SU-DHL-6 (cell line): Measurements from ENCODE around the gene GAPDH.

Source experiments
- H2AFZ ChIP-seq: fragments of 200-600 bp; sonication (generic); 2 replicates; pipeline ENCODE4 v1.6.1; 2014; ENCODE audit warnings: low read depth, mild to moderate bottlenecking, moderate library complexity, mixed read lengths, antibody characterized with exemption, low read length; ENCODE audit not compliant: severe bottlenecking
- H3F3A ChIP-seq: fragments of 200-600 bp; shearing (Covaris generic); 2 replicates; pipeline ENCODE4 v1.6.0; 2016; ENCODE audit warnings: antibody characterized with exemption, mild to moderate bottlenecking; ENCODE audit not compliant: insufficient read depth
- H3K27ac ChIP-seq: fragments of 200-600 bp; sonication (generic); 2 replicates; pipeline ENCODE4 v1.5.1; 2016; ENCODE audit warnings: low read depth, mild to moderate bottlenecking, low read length, moderate library complexity, mixed read lengths
- H3K27me3 ChIP-seq: fragments of 200-600 bp; sonication (generic), shearing (Covaris generic); 2 replicates; pipeline ENCODE4 v1.6.0; 2014; ENCODE audit warnings: mild to moderate bottlenecking, low read length
- H3K36me3 ChIP-seq: fragments of 200-600 bp; sonication (generic); 2 replicates; pipeline ENCODE4 v1.6.1; 2014; ENCODE audit warnings: mild to moderate bottlenecking, low read length, mixed read lengths
- H3K4me2 ChIP-seq: fragments of 300-600, 200-600 bp; shearing (Covaris generic), sonication (generic); 2 replicates; pipeline ENCODE4 v1.6.0; 2014; ENCODE audit warnings: low read length, low read depth, mild to moderate bottlenecking; ENCODE audit not compliant: poor library complexity, severe bottlenecking
- H3K4me3 ChIP-seq: fragments of 200-600 bp; sonication (generic); 2 replicates; pipeline ENCODE4 v1.5.1; 2014; ENCODE audit warnings: antibody characterized with exemption, low read length, mild to moderate bottlenecking, mixed read lengths; ENCODE audit not compliant: insufficient read depth, poor library complexity, severe bottlenecking
- H3K79me2 ChIP-seq: fragments of 200-600 bp; sonication (generic); 2 replicates; pipeline ENCODE4 v1.6.1; 2014; ENCODE audit warnings: mild to moderate bottlenecking, low read length, moderate library complexity; ENCODE audit not compliant: insufficient read depth
- H3K9ac ChIP-seq: fragments of 200-600 bp; sonication (generic); 2 replicates; pipeline ENCODE4 v1.7.0; 2014; ENCODE audit warnings: mild to moderate bottlenecking, low read length
- H3K9me2 ChIP-seq: fragments of 200-600 bp; sonication (generic); replicated peaks from 2 replicates; pipeline ENCODE4 v1.6.1; 2014; ENCODE audit warnings: low read length; ENCODE audit not compliant: insufficient read depth
- H3K9me3 ChIP-seq: fragments of 200-600 bp; sonication (generic); 2 replicates; pipeline ENCODE4 v1.6.1; 2014; ENCODE audit warnings: low read length, mixed read lengths; ENCODE audit not compliant: insufficient read depth
- H4K20me1 ChIP-seq: fragments of 200-600 bp; sonication (generic); 2 replicates; pipeline ENCODE4 v1.6.1; 2014; ENCODE audit warnings: low read depth, mild to moderate bottlenecking, antibody characterized with exemption, low read length, moderate library complexity, mixed read lengths
- EZH2phosphoT487 ChIP-seq: fragments of 200-600 bp; sonication (generic), shearing (Covaris generic); conservative IDR thresholded peaks from 2 replicates; pipeline ENCODE4 v1.6.1; 2018; ENCODE audit warnings: mild to moderate bottlenecking, antibody characterized with exemption, low read length, moderate library complexity, mixed read lengths
- TF ChIP-seq, protein P1 (sequence below): fragments of 200-600 bp; sonication (generic); IDR thresholded peaks from one replicate; pipeline ENCODE4 v1.5.1; 2017; ENCODE audit warnings: antibody characterized with exemption, mild to moderate bottlenecking, low read length, moderate library complexity; ENCODE audit not compliant: insufficient read depth, poor library complexity, severe bottlenecking

GAPDH gene

DNA sequence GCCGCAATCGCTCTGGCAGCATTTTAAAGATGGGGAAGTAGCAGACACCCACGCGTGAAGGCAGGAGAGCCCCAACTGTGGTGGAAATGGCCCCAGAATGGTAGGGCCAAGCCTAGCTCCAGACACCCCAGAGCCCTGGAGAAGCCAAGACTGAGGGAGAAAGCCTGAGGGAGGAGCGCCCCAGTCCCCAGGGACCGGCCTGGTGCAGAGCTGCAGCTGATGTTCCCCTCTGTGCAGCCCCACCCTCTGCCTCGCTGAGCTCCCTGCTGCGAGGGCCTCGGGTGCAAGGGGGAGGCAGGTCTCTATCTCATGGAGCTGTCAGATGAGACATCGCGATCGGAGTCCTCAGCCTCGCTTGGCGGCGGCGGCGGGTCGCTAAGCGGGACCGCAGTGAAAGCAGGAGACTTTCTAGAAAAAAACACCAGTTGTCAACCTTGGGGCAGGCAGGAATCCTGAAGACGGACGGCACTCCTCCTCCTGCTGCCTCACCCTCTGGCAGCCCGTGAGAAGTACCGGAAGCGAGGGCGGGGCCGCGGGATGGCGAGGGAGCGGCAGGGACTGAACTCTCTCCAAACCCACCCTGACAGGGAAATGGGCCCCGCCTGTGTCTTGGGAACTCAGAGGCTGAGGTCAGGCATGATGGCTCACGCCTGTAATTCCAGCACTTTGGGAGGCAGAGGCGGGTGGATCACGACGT is 6.0 kb downstream of the GAPDH start:
- H3K79me2 ChIP-seq, result peaks cover 14% of the 10 kb centered on the region

DNA sequence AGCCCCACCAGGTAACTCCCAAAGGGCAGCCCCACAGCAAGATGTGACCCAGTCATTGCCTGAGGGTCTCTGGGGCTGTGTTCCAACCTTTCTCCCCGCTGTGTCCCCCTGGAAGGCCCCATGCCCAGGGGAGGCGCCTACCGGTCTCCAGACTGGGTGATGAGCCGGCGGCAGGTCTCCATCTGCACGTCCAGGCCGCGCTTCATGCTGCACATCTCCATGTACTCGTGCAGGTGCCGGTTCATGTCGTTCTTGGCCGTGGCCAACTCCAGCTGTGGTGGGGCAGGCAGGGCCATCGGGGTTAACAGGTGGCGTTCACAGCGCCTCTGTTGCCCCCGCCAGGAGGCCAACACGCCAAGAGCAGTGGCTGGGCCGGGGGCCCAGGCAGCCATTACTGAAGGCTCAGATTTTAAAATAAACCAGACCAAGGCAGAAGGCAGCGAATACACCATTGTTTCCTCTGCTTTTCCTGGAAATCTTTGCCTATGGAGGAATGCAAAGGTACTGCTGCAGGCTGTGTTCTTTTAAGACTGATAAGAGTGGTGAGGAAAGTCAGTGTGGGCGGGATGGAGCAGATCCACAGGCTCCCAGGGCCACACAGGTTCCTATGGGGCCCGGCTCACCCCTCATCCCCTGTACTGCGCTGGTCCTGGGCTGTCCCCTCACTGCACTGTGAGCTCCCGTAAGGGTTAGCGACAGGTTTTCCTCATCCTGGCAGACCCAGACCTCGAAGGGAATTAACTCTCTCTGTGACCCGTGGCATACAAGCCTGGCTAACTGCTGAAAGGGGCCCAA is 7.3 kb downstream of the GAPDH start:
- Histone ChIP-seq H3F3A (peaks cover 43% of the 10 kb centered on the region), H3K9me2 (no peaks in the 10 kb centered on the region), H3K27me3 (no peaks in the 10 kb centered on the region), H3K4me3 (no peak overlapping the region), H3K9me3 (no peaks in the 10 kb centered on the region), H3K4me2 (no peak overlapping the region), H2AFZ (no peak overlapping the region), H3K36me3 (peaks cover 7% of the 10 kb centered on the region; the same call in 1 of the 2 replicates), H3K79me2 (peaks cover 1% of the 10 kb centered on the region; the same call in 1 of the 2 replicates), H3K27ac (no peak overlapping the region), H4K20me1 (no peaks in the 10 kb centered on the region), H3K9ac (no peak overlapping the region)
- TF ChIP-seq, protein P1, sequence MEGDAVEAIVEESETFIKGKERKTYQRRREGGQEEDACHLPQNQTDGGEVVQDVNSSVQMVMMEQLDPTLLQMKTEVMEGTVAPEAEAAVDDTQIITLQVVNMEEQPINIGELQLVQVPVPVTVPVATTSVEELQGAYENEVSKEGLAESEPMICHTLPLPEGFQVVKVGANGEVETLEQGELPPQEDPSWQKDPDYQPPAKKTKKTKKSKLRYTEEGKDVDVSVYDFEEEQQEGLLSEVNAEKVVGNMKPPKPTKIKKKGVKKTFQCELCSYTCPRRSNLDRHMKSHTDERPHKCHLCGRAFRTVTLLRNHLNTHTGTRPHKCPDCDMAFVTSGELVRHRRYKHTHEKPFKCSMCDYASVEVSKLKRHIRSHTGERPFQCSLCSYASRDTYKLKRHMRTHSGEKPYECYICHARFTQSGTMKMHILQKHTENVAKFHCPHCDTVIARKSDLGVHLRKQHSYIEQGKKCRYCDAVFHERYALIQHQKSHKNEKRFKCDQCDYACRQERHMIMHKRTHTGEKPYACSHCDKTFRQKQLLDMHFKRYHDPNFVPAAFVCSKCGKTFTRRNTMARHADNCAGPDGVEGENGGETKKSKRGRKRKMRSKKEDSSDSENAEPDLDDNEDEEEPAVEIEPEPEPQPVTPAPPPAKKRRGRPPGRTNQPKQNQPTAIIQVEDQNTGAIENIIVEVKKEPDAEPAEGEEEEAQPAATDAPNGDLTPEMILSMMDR, result no peak
- TF ChIP-seq EZH2phosphoT487, result no peak

More for the DNA sequence above, 6.0 kb downstream of the GAPDH start:
- Histone ChIP-seq H3K9ac (no peak overlapping the region), H3K4me2 (no peak overlapping the region), H2AFZ (no peak overlapping the region), H3K4me3 (no peak overlapping the region), H3K36me3 (peaks cover 19% of the 10 kb centered on the region), H4K20me1 (peaks cover 9% of the 10 kb centered on the region), H3K27ac (peak overlapping the region; percentile 39), H3K9me3 (no peaks in the 10 kb centered on the region), H3F3A (peaks cover 55% of the 10 kb centered on the region), H3K9me2 (no peaks in the 10 kb centered on the region), H3K27me3 (no peaks in the 10 kb centered on the region)
- no peak for TF ChIP-seq EZH2phosphoT487
- TF ChIP-seq, protein P1, result no peak

DNA sequence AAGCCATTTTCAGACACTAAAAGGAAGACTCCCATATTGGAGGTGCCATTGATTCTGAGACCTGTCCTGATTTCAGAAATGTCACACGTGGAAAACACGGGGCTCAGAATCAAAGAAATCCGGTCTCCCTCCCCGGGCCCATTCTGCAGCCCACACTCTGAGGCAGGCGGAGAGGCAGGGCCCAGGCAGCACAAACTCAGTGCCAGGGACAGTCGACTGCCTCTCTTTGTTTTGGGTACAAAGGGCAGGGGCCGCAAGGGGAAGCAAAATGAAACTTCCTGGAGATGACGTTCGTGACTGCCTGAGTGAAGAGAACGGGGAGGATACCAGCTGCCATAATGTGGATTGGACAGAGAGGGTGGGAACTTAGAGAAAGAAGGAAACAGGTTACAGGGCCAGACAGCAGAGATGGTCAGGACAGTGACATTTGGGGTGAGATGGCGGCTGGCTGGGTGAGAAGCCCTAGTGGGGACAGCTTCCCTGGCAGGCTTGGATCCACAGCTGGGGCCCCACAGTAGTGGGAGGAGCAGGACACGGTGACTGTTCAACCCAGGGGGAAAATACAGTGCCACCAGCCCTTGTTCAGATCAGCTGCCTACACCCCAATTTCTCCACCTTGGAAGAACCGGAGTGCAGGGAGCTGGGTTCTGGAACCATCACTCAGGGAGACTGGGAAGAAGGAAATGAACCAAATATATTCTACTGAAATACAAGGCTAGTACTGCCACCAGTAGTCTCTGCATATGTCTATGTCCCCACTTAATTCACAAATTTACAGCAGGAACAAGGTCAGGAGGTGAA is 8.1 kb downstream of the GAPDH start:
- no peak overlapping the region for H3K27ac ChIP-seq
- no peak overlapping the region for H3K9ac ChIP-seq
- no peak overlapping the region for H2AFZ ChIP-seq

More for the DNA sequence above, 8.1 kb downstream of the GAPDH start:
- H3K9me2 ChIP-seq, result no peaks in the 10 kb centered on the region
- peaks cover 10% of the 10 kb centered on the region for H3K36me3 ChIP-seq
- H3F3A ChIP-seq, result peaks cover 35% of the 10 kb centered on the region
- H3K79me2 ChIP-seq, result no peaks in the 10 kb centered on the region
- H3K9me3 ChIP-seq, result no peaks in the 10 kb centered on the region
- no peak for TF ChIP-seq EZH2phosphoT487
- TF ChIP-seq, protein P1, result no peak
- H3K4me2 ChIP-seq, result no peak overlapping the region
- H3K4me3 ChIP-seq, result no peak overlapping the region
- no peaks in the 10 kb centered on the region for H3K27me3 ChIP-seq
- H4K20me1 ChIP-seq, result no peaks in the 10 kb centered on the region
